ENCODE results near the gene THAP9. TPM values are rescaled to one million over a fixed set of nuclear protein-coding genes. Genes with fewer than 3 reads are reported as not detected.

THAP9 gene
- total and polyA plus RNA-seq, 7 donors: 3.4 to 10.2 (median 7.6) TPM

- no peaks in the 10 kb centered on the region for H3K4me1 ChIP-seq
- 94 to 100% (median 96%) methylated on average over 1 of the region's 1 CpG for WGBS, 3 donors
- DNase-seq: no peak
- H3K4me3 ChIP-seq: no peak overlapping the region
- peaks cover 0 to 13% of the 10 kb centered on the region in 2 donors for H3K36me3 ChIP-seq (ENCODE audit: insufficient read depth in 1 of 2, low read depth in 1 of 2)
- no peak for ATAC-seq
- H3K9me3 ChIP-seq: no peaks in the 10 kb centered on the region
- TF ChIP-seq CTCF (IDR thresholded peaks at IDR 0.05): no peak
- no peak overlapping the region for H3K27ac ChIP-seq
- intact Hi-C loops (cut with DNase I): no loop called here
- no peaks in the 10 kb centered on the region for H3K27me3 ChIP-seq (ENCODE audit: insufficient read depth in 3 of 3, low read length in 2 of 3)
These were observed 48.2 kb downstream of the THAP9 start for GRCh38 chr4:82948647-82949204.

GRCh38 chr4:82951196-82951595 is 50.7 kb downstream of the THAP9 start:
- H3K27me3 ChIP-seq (ENCODE audit: insufficient read depth in 3 of 3, low read length in 2 of 3): no peaks in the 10 kb centered on the region
- peaks cover 0 to 2% of the 10 kb centered on the region in 2 donors for H3K36me3 ChIP-seq (ENCODE audit: insufficient read depth in 1 of 2, low read depth in 1 of 2)
- H3K27ac ChIP-seq: no peak overlapping the region
- no peaks in the 10 kb centered on the region for H3K9me3 ChIP-seq
- 94 to 100% (median 97%) methylated on average over 2 of the region's 2 CpGs for WGBS, 3 donors
- H3K4me1 ChIP-seq: no peaks in the 10 kb centered on the region
- DNase-seq (no peak), ATAC-seq (no peak)
- H3K4me3 ChIP-seq: no peak overlapping the region
- intact Hi-C loops (cut with DNase I): no loop called here
- TF ChIP-seq CTCF (IDR thresholded peaks at IDR 0.05): no peak

GRCh38 chr4:82954212-82954611 is 53.7 kb downstream of the THAP9 start:
- intact Hi-C loops (cut with DNase I): no loop called here
- H3K27me3 ChIP-seq (ENCODE audit: insufficient read depth in 3 of 3, low read length in 2 of 3): no peaks in the 10 kb centered on the region
- H3K9me3 ChIP-seq: no peaks in the 10 kb centered on the region
- H3K4me3 ChIP-seq: no peak overlapping the region
- no peaks in the 10 kb centered on the region for H3K4me1 ChIP-seq
- WGBS, 3 donors: 97 to 99% (median 98%) methylated on average over 4 of the region's 4 CpGs
- no peak for DNase-seq
- TF ChIP-seq CTCF (IDR thresholded peaks at IDR 0.05): no peak
- no peaks in the 10 kb centered on the region for H3K36me3 ChIP-seq (ENCODE audit: insufficient read depth in 1 of 2, low read depth in 1 of 2)
- no peak overlapping the region for H3K27ac ChIP-seq
- no peak for ATAC-seq

GRCh38 chr4:82957045-82957444 is 56.5 kb downstream of the THAP9 start:
- DNase-seq: no peak
- no peak overlapping the region for H3K27ac ChIP-seq
- TF ChIP-seq CTCF (IDR thresholded peaks at IDR 0.05): no peak
- no peaks in the 10 kb centered on the region for H3K27me3 ChIP-seq (ENCODE audit: insufficient read depth in 3 of 3, low read length in 2 of 3)
- intact Hi-C loops (cut with DNase I): no loop called here
- no peak for ATAC-seq
- H3K36me3 ChIP-seq (ENCODE audit: insufficient read depth in 1 of 2, low read depth in 1 of 2): peaks cover 0 to 4% of the 10 kb centered on the region in 2 donors
- H3K9me3 ChIP-seq: no peaks in the 10 kb centered on the region
- WGBS, 3 donors: 93 to 95% (median 95%) methylated on average over 1 of the region's 1 CpG
- no peak overlapping the region for H3K4me3 ChIP-seq
- no peaks in the 10 kb centered on the region for H3K4me1 ChIP-seq

- no peaks in the 10 kb centered on the region for H3K4me1 ChIP-seq
- 91 to 98% (median 98%) methylated on average over 2 of the region's 2 CpGs for WGBS, 3 donors
- no peaks in the 10 kb centered on the region for H3K9me3 ChIP-seq
- H3K4me3 ChIP-seq: no peak overlapping the region
- DNase-seq: no peak
- no peak overlapping the region for H3K27ac ChIP-seq
- no peak for TF ChIP-seq CTCF (IDR thresholded peaks at IDR 0.05)
- no peaks in the 10 kb centered on the region for H3K27me3 ChIP-seq (ENCODE audit: insufficient read depth in 3 of 3, low read length in 2 of 3)
- no peak for ATAC-seq
- H3K36me3 ChIP-seq (ENCODE audit: insufficient read depth in 1 of 2, low read depth in 1 of 2): peaks cover 0 to 50% of the 10 kb centered on the region in 2 donors
- intact Hi-C loops (cut with DNase I): no loop called here
These were observed 65.2 kb downstream of the THAP9 start for GRCh38 chr4:82965763-82966162.

Measured in psoas muscle (tissue), 8 donors.